ENCODE measurements around the gene RNF13. TPM values are rescaled to one million over a fixed set of nuclear protein-coding genes. Genes with fewer than 3 reads are reported as not detected.

The RNF13 gene
- total RNA-seq, 1 experiment from 2014 or later = 28.9 TPM

- TF ChIP-seq, protein P1, sequence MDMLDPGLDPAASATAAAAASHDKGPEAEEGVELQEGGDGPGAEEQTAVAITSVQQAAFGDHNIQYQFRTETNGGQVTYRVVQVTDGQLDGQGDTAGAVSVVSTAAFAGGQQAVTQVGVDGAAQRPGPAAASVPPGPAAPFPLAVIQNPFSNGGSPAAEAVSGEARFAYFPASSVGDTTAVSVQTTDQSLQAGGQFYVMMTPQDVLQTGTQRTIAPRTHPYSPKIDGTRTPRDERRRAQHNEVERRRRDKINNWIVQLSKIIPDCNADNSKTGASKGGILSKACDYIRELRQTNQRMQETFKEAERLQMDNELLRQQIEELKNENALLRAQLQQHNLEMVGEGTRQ (CRISPR knock-in tag; IDR thresholded peaks at IDR 0.05) = no peak
- TF ChIP-seq TCF7 (CRISPR knock-in tag; IDR thresholded peaks at IDR 0.05; ENCODE audit: low read depth) (no peak), MXD4 (CRISPR knock-in tag; IDR thresholded peaks at IDR 0.05; ENCODE audit: borderline replicate concordance) (no peak), ZBTB21 (CRISPR knock-in tag; IDR thresholded peaks at IDR 0.05; ENCODE audit: borderline replicate concordance) (no peak), NFATC4 (CRISPR knock-in tag; IDR thresholded peaks at IDR 0.05) (no peak), ZNF219 (CRISPR knock-in tag; IDR thresholded peaks at IDR 0.05; ENCODE audit: borderline replicate concordance) (no peak)
Measured at GRCh38 chr3:149860881-149861280, 47.9 kb downstream of the RNF13 start (continued).

GRCh38 chr3:149867563-149867962 lies 54.5 kb downstream of the RNF13 start:
- Mint-ChIP-seq H3K36me3 (peaks cover 43% of the 10 kb centered on the region), H3K9me3 (peaks cover 34% of the 10 kb centered on the region), H3K4me3 (no peak overlapping the region), H3K4me1 (peaks cover 21% of the 10 kb centered on the region), H3K27ac (no peak overlapping the region), H3K27me3 (ENCODE audit: low read depth) (no peaks in the 10 kb centered on the region)
- ATAC-seq (no peak), DNase-seq (ENCODE audit: low spot score) (no peak)
- TF ChIP-seq MYBL2 (CRISPR knock-in tag; IDR thresholded peaks at IDR 0.05) = no peak
- no peak for TF ChIP-seq FOXP1 (CRISPR knock-in tag; IDR thresholded peaks at IDR 0.05; ENCODE audit: borderline replicate concordance)
- TF ChIP-seq CBFB (CRISPR knock-in tag; IDR thresholded peaks at IDR 0.05; ENCODE audit: low read depth) = no peak
- TF ChIP-seq, protein P2, sequence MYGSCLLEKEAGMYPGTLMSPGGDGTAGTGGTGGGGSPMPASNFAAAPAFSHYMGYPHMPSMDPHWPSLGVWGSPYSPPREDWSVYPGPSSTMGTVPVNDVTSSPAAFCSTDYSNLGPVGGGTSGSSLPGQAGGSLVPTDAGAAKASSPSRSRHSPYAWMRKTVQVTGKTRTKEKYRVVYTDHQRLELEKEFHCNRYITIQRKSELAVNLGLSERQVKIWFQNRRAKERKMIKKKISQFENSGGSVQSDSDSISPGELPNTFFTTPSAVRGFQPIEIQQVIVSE (CRISPR knock-in tag; IDR thresholded peaks at IDR 0.05; ENCODE audit: borderline replicate concordance) = no peak
- TF ChIP-seq IRF1 (CRISPR knock-in tag; IDR thresholded peaks at IDR 0.05) = no peak
- TF ChIP-seq GTF2I (CRISPR knock-in tag; conservative IDR thresholded peaks at IDR 0.05) = no peak
- ChIA-PET POLR2A (no interaction called here), CTCF (interaction anchor here (1.3 kb wide), 1 partner anchor 12 kb away, joined by 3 read pairs; no protein-coding TSS in a partner anchor)

GRCh38 chr3:149871855-149872254 lies 58.8 kb downstream of the RNF13 start:
- ATAC-seq (no peak), DNase-seq (ENCODE audit: low spot score) (no peak)
- Mint-ChIP-seq H3K9me3 (peaks cover 22% of the 10 kb centered on the region), H3K36me3 (peaks cover 25% of the 10 kb centered on the region), H3K27ac (no peak overlapping the region), H3K4me3 (no peak overlapping the region), H3K4me1 (peaks cover 17% of the 10 kb centered on the region), H3K27me3 (ENCODE audit: low read depth) (no peaks in the 10 kb centered on the region)
- ChIA-PET CTCF (no interaction called here), POLR2A (no interaction called here)
- no peak for TF ChIP-seq GRHL2 (CRISPR knock-in tag; IDR thresholded peaks at IDR 0.05; ENCODE audit: insufficient replicate concordance, severe bottlenecking)

DNA sequence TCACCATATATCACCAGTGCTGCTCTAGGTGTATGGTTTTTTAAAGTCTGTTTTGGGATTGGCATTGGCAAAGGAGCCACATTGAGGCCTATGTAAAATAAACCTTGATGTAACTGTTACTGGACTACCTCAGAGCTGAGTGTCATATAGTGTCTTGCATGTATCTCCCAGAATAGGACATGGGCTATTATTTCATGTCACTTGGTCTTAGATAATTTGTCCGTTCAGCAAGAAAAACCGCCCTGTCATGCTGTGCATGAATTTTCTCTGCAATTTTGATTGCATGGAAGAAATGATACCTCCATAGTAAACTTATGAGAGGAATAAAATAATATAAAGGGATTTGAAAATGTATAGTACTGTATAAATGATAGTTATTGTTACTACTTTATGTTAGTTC lies 59.6 kb downstream of the RNF13 start:
- Mint-ChIP-seq H3K27ac (no peak overlapping the region), H3K9me3 (peaks cover 14% of the 10 kb centered on the region), H3K4me1 (peaks cover 17% of the 10 kb centered on the region), H3K36me3 (peaks cover 18% of the 10 kb centered on the region), H3K4me3 (no peak overlapping the region), H3K27me3 (ENCODE audit: low read depth) (no peaks in the 10 kb centered on the region)
- ChIA-PET CTCF (interaction anchor here (0.6 kb wide), 1 partner anchor 63 kb away, joined by 3 read pairs; no protein-coding TSS in a partner anchor), POLR2A (no interaction called here)
- TF ChIP-seq, protein P3, sequence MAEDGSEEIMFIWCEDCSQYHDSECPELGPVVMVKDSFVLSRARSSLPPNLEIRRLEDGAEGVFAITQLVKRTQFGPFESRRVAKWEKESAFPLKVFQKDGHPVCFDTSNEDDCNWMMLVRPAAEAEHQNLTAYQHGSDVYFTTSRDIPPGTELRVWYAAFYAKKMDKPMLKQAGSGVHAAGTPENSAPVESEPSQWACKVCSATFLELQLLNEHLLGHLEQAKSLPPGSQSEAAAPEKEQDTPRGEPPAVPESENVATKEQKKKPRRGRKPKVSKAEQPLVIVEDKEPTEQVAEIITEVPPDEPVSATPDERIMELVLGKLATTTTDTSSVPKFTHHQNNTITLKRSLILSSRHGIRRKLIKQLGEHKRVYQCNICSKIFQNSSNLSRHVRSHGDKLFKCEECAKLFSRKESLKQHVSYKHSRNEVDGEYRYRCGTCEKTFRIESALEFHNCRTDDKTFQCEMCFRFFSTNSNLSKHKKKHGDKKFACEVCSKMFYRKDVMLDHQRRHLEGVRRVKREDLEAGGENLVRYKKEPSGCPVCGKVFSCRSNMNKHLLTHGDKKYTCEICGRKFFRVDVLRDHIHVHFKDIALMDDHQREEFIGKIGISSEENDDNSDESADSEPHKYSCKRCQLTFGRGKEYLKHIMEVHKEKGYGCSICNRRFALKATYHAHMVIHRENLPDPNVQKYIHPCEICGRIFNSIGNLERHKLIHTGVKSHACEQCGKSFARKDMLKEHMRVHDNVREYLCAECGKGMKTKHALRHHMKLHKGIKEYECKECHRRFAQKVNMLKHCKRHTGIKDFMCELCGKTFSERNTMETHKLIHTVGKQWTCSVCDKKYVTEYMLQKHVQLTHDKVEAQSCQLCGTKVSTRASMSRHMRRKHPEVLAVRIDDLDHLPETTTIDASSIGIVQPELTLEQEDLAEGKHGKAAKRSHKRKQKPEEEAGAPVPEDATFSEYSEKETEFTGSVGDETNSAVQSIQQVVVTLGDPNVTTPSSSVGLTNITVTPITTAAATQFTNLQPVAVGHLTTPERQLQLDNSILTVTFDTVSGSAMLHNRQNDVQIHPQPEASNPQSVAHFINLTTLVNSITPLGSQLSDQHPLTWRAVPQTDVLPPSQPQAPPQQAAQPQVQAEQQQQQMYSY (CRISPR knock-in tag; IDR thresholded peaks at IDR 0.05) = no peak
- TF ChIP-seq ATF2 (CRISPR knock-in tag; IDR thresholded peaks at IDR 0.05; ENCODE audit: borderline replicate concordance, low read depth) = no peak
- no peak for TF ChIP-seq SOX15 (CRISPR knock-in tag; IDR thresholded peaks at IDR 0.05)
- no peak for TF ChIP-seq MXD4 (CRISPR knock-in tag; IDR thresholded peaks at IDR 0.05; ENCODE audit: borderline replicate concordance)
- TF ChIP-seq EMX1 (CRISPR knock-in tag; IDR thresholded peaks at IDR 0.05) = no peak
- TF ChIP-seq E2F1 (CRISPR knock-in tag; IDR thresholded peaks at IDR 0.05) = no peak
- ATAC-seq (no peak), DNase-seq (ENCODE audit: low spot score) (no peak)

All from WTC11 (cell line).